Esophagus (tissue), 2 donors: Measurements from ENCODE around the gene ALOX15B. TPM values are rescaled to one million over a fixed set of nuclear protein-coding genes. Genes with fewer than 3 reads are reported as not detected.

ENCODE experiments used
- H3K27ac ChIP-seq, 2 donors: one replicate each; pipeline ENCODE4 v1.5.1; 2013; ENCODE audit warnings: low read depth in 2 of 2, mild to moderate bottlenecking in 2 of 2, inconsistent platforms in 1 of 2, low read length in 1 of 2, moderate library complexity in 1 of 2
- H3K27me3 ChIP-seq, 2 donors: one replicate each; pipeline ENCODE4 v1.6.1; 2013; ENCODE audit warnings: low read length in 2 of 2, control low read depth in 1 of 2, mild to moderate bottlenecking in 1 of 2; ENCODE audit not compliant: insufficient read depth in 2 of 2, control insufficient read depth in 1 of 2
- H3K36me3 ChIP-seq, 2 donors: one replicate each; pipeline ENCODE4 v1.6.1; 2013; ENCODE audit warnings: low read length in 1 of 2; ENCODE audit not compliant: control insufficient read depth in 2 of 2, insufficient read depth in 2 of 2
- H3K4me1 ChIP-seq, 2 donors: one replicate each; pipeline ENCODE4 v1.6.1; 2013; ENCODE audit warnings: low read length in 1 of 2; ENCODE audit not compliant: control insufficient read depth in 2 of 2, insufficient read depth in 2 of 2
- H3K4me3 ChIP-seq, 2 donors: one replicate each; pipeline ENCODE4 v1.5.1; 2013; ENCODE audit warnings: low read length in 2 of 2, mild to moderate bottlenecking in 2 of 2, low read depth in 1 of 2, moderate library complexity in 1 of 2
- H3K9me3 ChIP-seq, 2 donors: one replicate each; pipeline ENCODE4 v1.6.1; 2013; ENCODE audit warnings: mild to moderate bottlenecking in 2 of 2, low read depth in 1 of 2, low read length in 1 of 2, moderate library complexity in 1 of 2; ENCODE audit not compliant: control insufficient read depth in 2 of 2, insufficient read depth in 1 of 2
- WGBS, 2 donors: extraction: QIAGEN DNeasy Blood & Tissue Kit; methylation state at CpG; one replicate each; pipeline ENCODE4 v1.1.7; 2013; 5-methylcytosine and 5-hydroxymethylcytosine counted together
- polyA plus RNA-seq, 2 donors: library from polyadenylated mRNA; stranded (reverse); fragments of 200-250 nt; gene quantifications; one replicate each; pipeline ENCODE4 v1.2.3, GENCODE V29; 2013
- donor health status: healthy with polysubstance abuse.
- donor health status: Bipolar disorder and iron deficiency.

Gene ALOX15B
- polyA plus RNA-seq, 2 donors: 22.8 to 24.7 TPM

DNA sequence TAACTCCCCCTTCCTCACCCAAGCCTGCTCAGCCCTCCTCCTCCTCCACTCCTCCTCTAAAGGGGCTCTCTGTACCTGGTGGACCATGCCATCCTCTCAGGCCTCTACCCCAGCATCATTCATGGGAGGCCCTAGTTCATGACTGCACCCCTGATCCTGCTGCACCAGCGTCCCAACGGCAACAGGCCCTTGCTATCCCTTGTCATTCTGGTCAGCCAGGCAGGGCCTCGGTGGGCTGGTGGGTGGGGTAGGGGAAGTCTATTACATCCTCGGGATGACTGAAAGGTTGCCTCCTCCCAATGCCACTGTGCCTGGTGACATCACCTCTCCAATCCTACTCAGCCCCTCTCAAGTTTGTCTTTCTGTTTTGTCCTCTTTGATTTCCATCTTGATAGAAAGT lies 28.9 kb downstream of the ALOX15B start:
- no peaks in the 10 kb centered on the region for H3K36me3 ChIP-seq
- no peaks in the 10 kb centered on the region for H3K27me3 ChIP-seq
- no peak overlapping the region for H3K4me3 ChIP-seq
- 55 to 78% methylated on average over 4 of the region's 4 CpGs for WGBS, 2 donors
- H3K9me3 ChIP-seq: no peaks in the 10 kb centered on the region
- H3K4me1 ChIP-seq: peaks cover 6 to 19% of the 10 kb centered on the region in 2 donors
- H3K27ac ChIP-seq: no peak overlapping the region

DNA sequence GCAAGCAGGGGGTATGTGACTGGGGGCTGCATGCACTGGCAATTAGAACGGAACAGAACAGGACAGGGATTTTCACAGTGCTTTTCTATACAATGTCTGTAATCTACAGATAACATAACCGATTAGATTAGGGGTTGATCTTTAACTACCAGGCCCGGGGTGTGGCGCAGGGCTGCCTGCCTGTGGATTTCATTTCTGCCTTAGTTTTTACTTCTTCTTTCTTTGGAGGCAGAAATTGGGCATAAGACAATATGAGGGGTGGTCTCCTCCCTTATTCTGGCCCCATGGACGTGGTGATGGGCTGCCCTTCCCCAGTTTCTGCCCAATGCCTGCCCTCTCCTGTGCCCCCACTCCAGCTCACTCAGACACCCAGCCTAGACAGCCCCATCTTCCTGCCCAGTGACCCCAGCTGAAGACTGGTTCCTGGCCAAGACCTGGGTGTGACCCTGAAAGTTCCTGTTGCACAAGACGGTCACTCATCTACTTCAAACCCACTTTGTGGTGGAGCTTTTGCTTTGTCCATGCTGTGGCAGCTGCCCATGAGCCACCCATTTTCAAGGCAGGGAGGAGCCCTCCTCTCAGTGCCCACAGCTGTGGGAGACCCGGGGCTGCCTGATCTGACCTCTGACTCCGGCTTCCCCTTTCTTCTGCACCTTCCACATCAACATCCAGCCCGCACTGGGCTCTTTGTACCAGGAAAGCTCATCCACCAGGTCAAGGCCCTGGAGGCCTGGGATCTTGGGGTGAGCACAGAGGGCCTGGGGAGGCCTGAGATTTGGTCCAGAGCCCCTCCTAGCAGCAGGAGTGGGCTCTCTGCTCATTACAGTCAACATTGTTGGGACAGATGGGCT lies 30.1 kb downstream of the ALOX15B start:
- Histone ChIP-seq H3K27me3 (no peaks in the 10 kb centered on the region), H3K4me1 (peaks cover 9 to 23% of the 10 kb centered on the region in 2 donors), H3K4me3 (no peak overlapping the region), H3K27ac (no peak overlapping the region), H3K9me3 (no peaks in the 10 kb centered on the region), H3K36me3 (no peaks in the 10 kb centered on the region)
- WGBS, 2 donors: 64 to 77% methylated on average over 9 of the region's 9 CpGs

DNA sequence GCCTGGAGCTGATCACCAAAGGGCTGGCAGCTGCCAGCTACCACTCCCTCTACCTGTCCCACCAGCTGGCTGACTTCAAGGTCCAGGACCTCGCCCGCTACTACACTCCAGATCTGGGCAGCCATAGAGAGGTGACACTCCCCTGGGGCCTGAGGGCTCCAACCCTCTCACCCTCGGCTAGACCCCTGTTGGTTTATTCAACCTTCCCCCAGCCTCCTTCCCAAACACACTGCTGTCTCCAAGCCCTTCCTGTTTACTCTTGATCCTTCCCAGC lies 30.7 kb downstream of the ALOX15B start:
- Histone ChIP-seq H3K4me1 (peaks cover 9 to 23% of the 10 kb centered on the region in 2 donors), H3K27ac (no peak overlapping the region), H3K4me3 (no peak overlapping the region), H3K36me3 (no peaks in the 10 kb centered on the region), H3K27me3 (peaks cover 0 to 2% of the 10 kb centered on the region in 2 donors), H3K9me3 (no peaks in the 10 kb centered on the region)
- 60 to 65% methylated on average over 3 of the region's 3 CpGs for WGBS, 2 donors

DNA sequence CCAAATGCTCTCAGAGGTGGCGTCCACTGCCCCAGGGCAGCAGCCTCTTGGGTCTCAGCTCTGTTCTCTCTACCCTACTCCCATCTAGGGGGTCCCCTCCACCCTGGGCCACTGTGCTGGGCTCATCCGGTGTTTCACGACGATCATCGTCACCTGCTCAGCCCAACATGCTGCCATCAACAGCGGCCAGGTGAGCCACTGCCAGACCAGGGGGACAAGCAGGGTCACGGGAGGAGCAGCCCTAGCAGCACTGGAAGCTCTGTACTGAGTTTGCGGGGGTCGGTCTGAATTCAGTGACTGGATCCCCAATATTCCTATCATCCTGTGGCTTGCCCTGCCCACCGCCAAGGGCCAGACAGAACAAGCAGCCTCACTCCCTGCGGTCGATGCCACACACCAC lies 32.6 kb downstream of the ALOX15B start:
- Histone ChIP-seq H3K4me1 (peaks cover 9 to 23% of the 10 kb centered on the region in 2 donors), H3K9me3 (no peaks in the 10 kb centered on the region), H3K27me3 (peaks cover 0 to 6% of the 10 kb centered on the region in 2 donors), H3K27ac (no peak overlapping the region), H3K36me3 (no peaks in the 10 kb centered on the region), H3K4me3 (no peak overlapping the region)
- 88 to 92% methylated on average over 12 of the region's 12 CpGs for WGBS, 2 donors

DNA sequence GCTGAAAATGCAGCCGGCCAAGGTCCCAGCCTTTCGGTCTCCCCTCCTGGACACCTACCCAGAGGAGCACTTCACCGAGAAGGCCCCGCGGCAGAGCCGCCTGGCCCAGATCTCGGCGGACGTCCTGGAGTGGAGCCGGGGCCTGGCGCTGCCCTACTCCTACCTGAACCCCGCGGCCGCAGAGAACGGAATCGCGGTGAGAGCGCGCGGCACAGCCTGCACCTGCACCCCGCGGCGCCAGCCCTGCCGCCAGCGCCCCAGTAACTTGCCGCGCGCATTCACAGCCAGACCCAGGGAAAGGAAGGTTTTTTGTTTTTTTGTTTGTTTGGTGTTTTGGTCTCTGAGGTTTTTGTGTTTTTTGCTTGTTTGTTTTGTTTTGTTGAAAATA lies 33.5 kb downstream of the ALOX15B start:
- Histone ChIP-seq H3K27me3 (peaks cover 0 to 7% of the 10 kb centered on the region in 2 donors), H3K9me3 (no peaks in the 10 kb centered on the region), H3K36me3 (no peaks in the 10 kb centered on the region), H3K27ac (no peak overlapping the region), H3K4me3 (peak overlapping the region in 1 of 2 donors; percentile 23), H3K4me1 (peaks cover 9 to 18% of the 10 kb centered on the region in 2 donors)
- WGBS, 2 donors: 8 to 10% methylated on average over 28 of the region's 28 CpGs

DNA sequence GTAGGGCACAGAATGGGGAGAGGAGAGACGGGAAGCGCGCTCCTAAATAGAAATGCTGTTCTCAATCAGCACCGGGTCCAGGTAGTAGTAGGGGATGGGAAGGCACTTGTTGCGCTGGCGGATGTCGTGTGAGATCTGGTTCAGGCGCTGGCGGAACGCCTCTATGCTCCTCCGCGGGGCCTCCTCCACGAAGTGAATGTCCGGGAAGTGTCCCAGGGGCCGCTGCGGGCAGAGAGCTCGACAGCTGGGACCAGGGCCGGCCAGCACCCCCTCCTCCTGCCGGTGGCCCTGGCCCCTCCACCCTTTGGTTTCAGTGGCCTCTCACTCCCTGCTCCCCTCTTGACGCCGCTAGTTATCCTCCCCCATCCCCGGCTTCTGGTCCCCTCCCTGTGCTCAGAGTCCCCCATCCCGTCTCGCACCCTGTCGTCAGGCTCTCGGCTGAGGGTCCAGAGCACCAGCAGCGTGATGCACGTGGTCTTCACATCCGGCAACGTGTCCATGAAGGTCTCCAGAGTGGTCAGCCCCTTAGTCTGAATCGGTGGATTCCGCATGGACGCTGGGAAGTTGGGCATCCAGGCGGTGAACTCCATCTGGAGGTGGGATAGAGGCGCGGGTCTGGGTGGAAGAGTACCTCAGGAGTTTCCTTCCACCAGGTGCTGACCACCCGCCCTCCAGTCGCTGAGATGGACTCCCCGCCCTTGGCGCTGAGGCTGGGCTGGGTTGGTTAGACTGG lies 34.0 kb downstream of the ALOX15B start:
- no peaks in the 10 kb centered on the region for H3K36me3 ChIP-seq
- peaks cover 0 to 7% of the 10 kb centered on the region in 2 donors for H3K27me3 ChIP-seq
- peak overlapping the region; percentile 18 to 23 for H3K4me3 ChIP-seq
- H3K4me1 ChIP-seq: peaks cover 9 to 15% of the 10 kb centered on the region in 2 donors
- no peak overlapping the region for H3K27ac ChIP-seq
- no peaks in the 10 kb centered on the region for H3K9me3 ChIP-seq
- WGBS, 2 donors: 4 to 5% methylated on average over 35 to 40 of the region's 40 CpGs

DNA sequence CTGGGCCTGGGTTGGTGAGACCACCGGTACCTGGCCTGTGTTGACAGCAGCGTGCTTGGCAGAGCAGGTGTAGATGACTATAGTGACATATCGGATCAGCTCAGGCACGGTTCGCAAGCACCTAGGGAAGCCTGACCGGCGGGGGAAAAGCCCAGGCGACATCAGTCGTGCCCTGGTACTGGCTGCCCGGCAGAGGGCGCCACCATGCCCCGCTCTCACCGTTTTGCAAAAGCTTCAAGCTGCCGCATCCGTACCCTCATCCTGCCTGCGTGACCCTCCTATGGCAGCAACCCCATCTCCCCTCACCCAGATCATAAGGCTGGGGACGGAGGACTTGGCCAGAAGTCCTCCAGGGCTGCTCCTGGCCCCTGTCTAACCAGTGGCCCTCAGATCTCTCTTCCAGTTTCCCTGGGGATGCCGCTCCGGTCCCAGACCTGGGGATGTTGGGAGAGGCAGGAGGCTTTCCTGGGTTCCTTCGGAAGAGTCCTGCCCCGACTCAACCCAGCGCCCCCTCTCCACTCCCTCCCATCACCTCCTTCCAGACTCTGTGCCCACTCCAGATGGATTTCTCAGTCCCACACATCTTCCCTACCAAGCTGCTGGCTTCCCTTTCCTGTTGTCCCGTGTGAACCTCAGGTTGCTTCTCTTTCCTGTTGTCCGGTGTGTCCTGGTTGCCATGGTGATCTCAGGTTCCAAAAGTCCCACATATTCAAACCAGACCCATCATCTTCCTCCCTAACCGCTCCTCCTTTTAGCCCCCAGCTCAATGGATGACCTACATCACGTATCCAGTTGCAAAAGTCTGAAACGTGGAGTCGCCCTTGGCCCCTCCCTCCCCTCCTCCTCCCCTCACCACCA lies 35.0 kb downstream of the ALOX15B start:
- no peaks in the 10 kb centered on the region for H3K9me3 ChIP-seq
- peak overlapping the region in 1 of 2 donors; percentile 23 for H3K4me3 ChIP-seq
- WGBS, 2 donors: 4 to 6% methylated on average over 28 of the region's 28 CpGs
- no peaks in the 10 kb centered on the region for H3K36me3 ChIP-seq
- H3K27me3 ChIP-seq: peaks cover 0 to 7% of the 10 kb centered on the region in 2 donors
- H3K4me1 ChIP-seq: peaks cover 8 to 13% of the 10 kb centered on the region in 2 donors
- H3K27ac ChIP-seq: peak overlapping the region in 1 of 2 donors; percentile 24

DNA sequence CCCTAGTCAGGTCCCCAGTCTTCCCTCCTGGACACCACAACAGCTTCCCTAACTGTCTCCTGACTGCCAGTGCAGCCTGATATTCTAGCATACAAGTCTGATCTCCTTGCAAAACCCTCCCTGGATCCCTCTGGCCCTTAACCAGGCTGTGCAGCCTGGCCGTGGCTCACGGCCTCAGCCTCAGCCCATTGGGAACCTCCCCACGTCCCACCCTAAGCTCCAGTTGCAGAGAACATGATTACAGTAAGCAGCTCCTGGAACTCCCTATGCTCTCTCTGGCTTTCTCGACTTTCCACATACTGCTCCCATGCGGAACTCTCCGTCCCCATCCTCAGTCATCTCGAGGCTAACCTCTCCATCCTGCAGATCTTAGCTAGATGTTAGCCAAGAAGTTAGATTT lies 35.7 kb downstream of the ALOX15B start:
- H3K4me3 ChIP-seq: no peak overlapping the region
- no peaks in the 10 kb centered on the region for H3K36me3 ChIP-seq
- no peaks in the 10 kb centered on the region for H3K9me3 ChIP-seq
- peaks cover 0 to 7% of the 10 kb centered on the region in 2 donors for H3K27me3 ChIP-seq
- 56 to 59% methylated on average over 7 of the region's 7 CpGs for WGBS, 2 donors
- peaks cover 3 to 11% of the 10 kb centered on the region in 2 donors for H3K4me1 ChIP-seq
- no peak overlapping the region for H3K27ac ChIP-seq

DNA sequence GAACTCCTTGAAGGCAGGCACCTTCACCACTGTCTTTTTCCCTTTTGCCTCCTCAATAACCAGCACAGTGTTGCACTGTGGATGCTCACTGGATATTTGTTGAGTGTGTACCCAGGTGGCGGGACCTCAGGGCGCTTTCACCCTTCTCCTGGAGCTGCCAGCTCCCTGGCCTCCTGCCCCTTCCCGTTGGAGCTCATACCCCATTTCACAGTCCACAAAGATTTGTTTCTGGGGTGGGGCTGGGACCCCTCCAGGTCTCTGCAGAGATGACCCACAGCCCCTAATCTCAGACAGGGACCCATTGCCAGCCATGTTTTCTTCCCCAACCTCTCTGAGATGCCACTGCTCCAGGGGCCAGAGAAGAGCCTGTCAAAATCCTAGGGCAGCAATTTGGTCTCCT lies 36.2 kb downstream of the ALOX15B start:
- H3K27me3 ChIP-seq: peaks cover 0 to 7% of the 10 kb centered on the region in 2 donors
- H3K4me1 ChIP-seq: peaks cover 3 to 10% of the 10 kb centered on the region in 2 donors
- no peaks in the 10 kb centered on the region for H3K36me3 ChIP-seq
- H3K4me3 ChIP-seq: no peak overlapping the region
- WGBS, 2 donors: 84% methylated on average over 3 of the region's 3 CpGs
- no peak overlapping the region for H3K27ac ChIP-seq
- no peaks in the 10 kb centered on the region for H3K9me3 ChIP-seq
